ENCODE data around the gene CEP112. TPM values are rescaled to one million over a fixed set of nuclear protein-coding genes. Genes with fewer than 3 reads are reported as not detected.

The CEP112 gene
- total RNA-seq, 4 donors from 2014 or later = 14.6 to 21.2 (median 20.2) TPM

DNA sequence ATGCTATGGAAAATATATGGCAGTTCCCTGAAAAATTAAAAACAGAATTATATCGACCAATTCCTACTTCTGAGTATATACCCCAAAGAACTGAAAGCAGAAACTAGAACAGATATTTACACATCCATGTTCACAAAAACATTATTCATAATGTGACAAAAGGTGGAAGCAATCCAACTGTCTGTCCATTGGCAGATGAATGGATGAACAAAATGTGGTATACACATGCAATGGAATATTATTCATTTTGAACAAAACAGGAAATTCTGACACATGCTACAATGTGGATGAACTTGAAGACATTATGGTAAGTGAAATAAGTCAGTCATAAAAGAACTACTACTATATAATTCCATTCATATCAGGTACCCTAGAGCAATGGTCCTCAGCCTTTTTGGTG, 367.0 kb downstream of the CEP112 start:
- Histone ChIP-seq H3K9me3 (no peaks in the 10 kb centered on the region), H3K36me3 (no peaks in the 10 kb centered on the region), H3K27ac (no peak overlapping the region), H3K4me3 (replicated peaks in 1 of 3) (no peak overlapping the region), H3K27me3 (no peaks in the 10 kb centered on the region), H3K4me1 (no peaks in the 10 kb centered on the region)
- intact Hi-C loops (cut with DNase I) = no loop called here
- no peak for TF ChIP-seq POLR2A (IDR thresholded peaks at IDR 0.05)
- TF ChIP-seq, protein P1, sequence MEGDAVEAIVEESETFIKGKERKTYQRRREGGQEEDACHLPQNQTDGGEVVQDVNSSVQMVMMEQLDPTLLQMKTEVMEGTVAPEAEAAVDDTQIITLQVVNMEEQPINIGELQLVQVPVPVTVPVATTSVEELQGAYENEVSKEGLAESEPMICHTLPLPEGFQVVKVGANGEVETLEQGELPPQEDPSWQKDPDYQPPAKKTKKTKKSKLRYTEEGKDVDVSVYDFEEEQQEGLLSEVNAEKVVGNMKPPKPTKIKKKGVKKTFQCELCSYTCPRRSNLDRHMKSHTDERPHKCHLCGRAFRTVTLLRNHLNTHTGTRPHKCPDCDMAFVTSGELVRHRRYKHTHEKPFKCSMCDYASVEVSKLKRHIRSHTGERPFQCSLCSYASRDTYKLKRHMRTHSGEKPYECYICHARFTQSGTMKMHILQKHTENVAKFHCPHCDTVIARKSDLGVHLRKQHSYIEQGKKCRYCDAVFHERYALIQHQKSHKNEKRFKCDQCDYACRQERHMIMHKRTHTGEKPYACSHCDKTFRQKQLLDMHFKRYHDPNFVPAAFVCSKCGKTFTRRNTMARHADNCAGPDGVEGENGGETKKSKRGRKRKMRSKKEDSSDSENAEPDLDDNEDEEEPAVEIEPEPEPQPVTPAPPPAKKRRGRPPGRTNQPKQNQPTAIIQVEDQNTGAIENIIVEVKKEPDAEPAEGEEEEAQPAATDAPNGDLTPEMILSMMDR (IDR thresholded peaks at IDR 0.05) = no peak
- DNase-seq = no peak
- WGBS, 2 donors = 90 to 93% methylated on average over 1 of the region's 1 CpG

DNA sequence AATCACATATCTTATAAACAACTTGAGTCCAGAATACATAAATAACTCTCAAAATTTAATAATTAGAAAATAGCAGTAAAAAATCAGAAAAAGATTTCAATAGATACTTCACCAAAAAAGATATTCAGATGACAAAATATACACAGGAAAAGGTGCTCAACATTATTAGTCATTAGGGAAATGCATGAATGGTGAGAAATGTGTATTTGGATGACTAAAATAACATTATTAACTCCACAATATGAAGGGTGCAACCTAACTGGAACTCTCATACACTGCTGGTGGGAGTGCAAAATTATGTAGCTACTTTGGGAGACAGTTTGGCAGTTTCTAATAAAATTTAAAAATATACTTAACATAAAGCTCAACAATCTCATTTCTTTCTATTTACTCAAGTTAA, 368.2 kb downstream of the CEP112 start:
- intact Hi-C loops (cut with DNase I) = no loop called here
- TF ChIP-seq, protein P1 (IDR thresholded peaks at IDR 0.05) = no peak
- no peak for TF ChIP-seq POLR2A (IDR thresholded peaks at IDR 0.05)
- no peaks in the 10 kb centered on the region for H3K4me1 ChIP-seq
- H3K36me3 ChIP-seq = no peaks in the 10 kb centered on the region
- H3K9me3 ChIP-seq = no peaks in the 10 kb centered on the region
- DNase-seq = no peak
- no peak overlapping the region for H3K27ac ChIP-seq
- no peak overlapping the region for H3K4me3 ChIP-seq (replicated peaks in 1 of 3)
- H3K27me3 ChIP-seq = no peaks in the 10 kb centered on the region

DNA sequence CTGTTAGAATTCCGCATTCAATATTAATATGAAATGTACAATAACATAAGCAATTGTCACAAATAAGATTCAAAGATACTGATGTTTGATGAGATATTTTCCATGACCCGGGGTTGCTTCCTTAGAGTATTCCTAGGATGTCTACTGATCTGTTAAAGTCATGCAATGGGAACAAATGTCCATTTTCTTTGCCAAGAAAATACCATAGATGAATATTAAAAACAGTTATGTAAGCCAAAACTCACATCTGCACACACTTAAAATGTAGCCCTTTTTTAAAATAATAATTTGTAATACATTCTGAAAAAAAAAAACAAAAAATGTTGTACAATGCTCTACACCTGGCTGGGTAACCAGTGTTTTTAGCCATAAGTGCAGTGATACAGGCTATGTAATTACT, 371.1 kb downstream of the CEP112 start:
- no peak overlapping the region for H3K4me3 ChIP-seq (replicated peaks in 1 of 3)
- WGBS, 2 donors = 76 to 79% methylated on average over 2 of the region's 2 CpGs
- H3K27me3 ChIP-seq = no peaks in the 10 kb centered on the region
- intact Hi-C loops (cut with DNase I) = no loop called here
- H3K36me3 ChIP-seq = no peaks in the 10 kb centered on the region
- H3K4me1 ChIP-seq = peaks cover 11 to 15% of the 10 kb centered on the region in 2 donors
- DNase-seq = no peak
- no peak overlapping the region for H3K27ac ChIP-seq
- H3K9me3 ChIP-seq = no peaks in the 10 kb centered on the region
- TF ChIP-seq POLR2A (IDR thresholded peaks at IDR 0.05) = no peak
- TF ChIP-seq, protein P1 (IDR thresholded peaks at IDR 0.05) = no peak

DNA sequence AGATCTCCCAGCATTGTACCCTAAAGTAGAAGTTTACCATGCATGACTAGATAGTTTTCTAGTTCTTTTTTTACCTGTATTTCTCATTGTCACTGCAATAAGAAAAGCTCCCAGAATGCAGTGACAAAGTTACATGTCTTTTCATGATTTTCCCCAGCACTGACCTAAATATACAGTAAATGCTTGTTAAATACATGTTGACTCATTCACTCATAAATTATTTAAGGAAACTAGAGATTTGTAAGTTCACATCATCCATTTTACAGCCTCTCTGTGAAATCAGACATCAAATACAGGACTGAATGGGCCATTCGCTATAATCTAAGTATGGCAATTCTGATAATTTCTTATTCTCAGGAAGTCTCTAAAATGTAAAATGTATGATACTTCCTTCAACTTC, 371.6 kb downstream of the CEP112 start:
- 87 to 96% methylated on average over 1 of the region's 1 CpG for WGBS, 2 donors
- Histone ChIP-seq H3K27me3 (no peaks in the 10 kb centered on the region), H3K4me1 (peaks cover 11 to 15% of the 10 kb centered on the region in 2 donors), H3K4me3 (replicated peaks in 1 of 3) (no peak overlapping the region), H3K9me3 (no peaks in the 10 kb centered on the region), H3K27ac (no peak overlapping the region), H3K36me3 (no peaks in the 10 kb centered on the region)
- DNase-seq = no peak
- no peak for TF ChIP-seq POLR2A (IDR thresholded peaks at IDR 0.05)
- TF ChIP-seq, protein P1 (IDR thresholded peaks at IDR 0.05) = no peak
- intact Hi-C loops (cut with DNase I) = no loop called here

DNA sequence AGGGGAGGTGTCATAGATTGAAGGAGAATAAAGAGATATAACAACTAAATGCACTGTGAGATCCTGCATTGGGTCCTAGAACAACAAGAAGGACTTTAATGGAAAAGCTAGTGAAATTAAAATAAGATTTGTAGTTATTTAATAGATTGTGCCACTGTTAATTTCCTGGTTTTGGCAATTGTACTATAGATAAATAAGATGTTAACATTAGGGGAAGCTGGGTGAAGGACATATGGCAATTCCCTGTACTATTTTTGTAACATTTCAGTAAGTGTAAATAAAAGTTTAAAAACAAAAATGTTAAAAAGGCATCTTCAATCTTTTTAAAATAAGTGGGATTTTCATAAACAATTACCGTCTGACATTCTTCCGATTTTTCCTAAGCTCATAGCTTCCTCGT, 372.1 kb downstream of the CEP112 start:
- Histone ChIP-seq H3K27ac (no peak overlapping the region), H3K4me1 (peaks cover 11 to 15% of the 10 kb centered on the region in 2 donors), H3K27me3 (no peaks in the 10 kb centered on the region), H3K9me3 (no peaks in the 10 kb centered on the region), H3K36me3 (no peaks in the 10 kb centered on the region), H3K4me3 (replicated peaks in 1 of 3) (no peak overlapping the region)
- intact Hi-C loops (cut with DNase I) = no loop called here
- DNase-seq = no peak
- TF ChIP-seq, protein P1 (IDR thresholded peaks at IDR 0.05) = no peak
- no peak for TF ChIP-seq POLR2A (IDR thresholded peaks at IDR 0.05)
- WGBS, 2 donors = 51 to 57% methylated on average over 3 of the region's 3 CpGs
